Activated CD4-positive, alpha-beta T cell treated with anti-CD3 and anti-CD28 coated beads, Interleukin-2, amount 10 ng/mL, durations not matched to agents 7 days and 5 days (primary cell): ENCODE results near the gene PGGT1B. TPM values are rescaled to one million over a fixed set of nuclear protein-coding genes. Genes with fewer than 3 reads are reported as not detected.

ENCODE experiments used
- CTCF ChIA-PET: fragments of 350-600 bp; sonication (Branson Sonifier 250); formaldehyde crosslinking; loops from one replicate; lab custom pipeline; 2021; ENCODE audit warnings: antibody characterized with exemption; lab: Charles Lee
- POLR2A ChIA-PET: fragments of 350-600 bp; sonication (Branson Sonifier 250); formaldehyde crosslinking; loops from one replicate; lab custom pipeline; 2021; ENCODE audit warnings: antibody characterized with exemption; lab: Charles Lee
- DNase-seq: peaks from one replicate; pipeline ENCODE4 v3.0.0-alpha.2; 2020
- H3K27ac Mint-ChIP-seq: one replicate; pipeline ENCODE4 v1.8.0; 2021; ENCODE audit warnings: mild to moderate bottlenecking, moderate library complexity, mixed read lengths
- H3K27me3 Mint-ChIP-seq: one replicate; pipeline ENCODE4 v1.8.0; 2021; ENCODE audit warnings: mixed read lengths
- H3K36me3 Mint-ChIP-seq: one replicate; pipeline ENCODE4 v1.8.0; 2021; ENCODE audit warnings: low read depth, mixed read lengths
- H3K4me1 Mint-ChIP-seq: one replicate; pipeline ENCODE4 v1.8.0; 2021; ENCODE audit warnings: mixed read lengths
- H3K4me3 Mint-ChIP-seq: one replicate; pipeline ENCODE4 v1.8.0; 2021; ENCODE audit warnings: mild to moderate bottlenecking, moderate library complexity, mixed read lengths
- H3K9me3 Mint-ChIP-seq: one replicate; pipeline ENCODE4 v1.8.0; 2021; ENCODE audit warnings: mixed read lengths
- total RNA-seq, 2 experiments: library from RNA; stranded (reverse); gene quantifications; one replicate each; pipeline ENCODE4 v1.2.3, GENCODE V29; 2021

PGGT1B gene
- total RNA-seq, 2 experiments from 2014 or later = 43.6 to 44.5 TPM

DNA sequence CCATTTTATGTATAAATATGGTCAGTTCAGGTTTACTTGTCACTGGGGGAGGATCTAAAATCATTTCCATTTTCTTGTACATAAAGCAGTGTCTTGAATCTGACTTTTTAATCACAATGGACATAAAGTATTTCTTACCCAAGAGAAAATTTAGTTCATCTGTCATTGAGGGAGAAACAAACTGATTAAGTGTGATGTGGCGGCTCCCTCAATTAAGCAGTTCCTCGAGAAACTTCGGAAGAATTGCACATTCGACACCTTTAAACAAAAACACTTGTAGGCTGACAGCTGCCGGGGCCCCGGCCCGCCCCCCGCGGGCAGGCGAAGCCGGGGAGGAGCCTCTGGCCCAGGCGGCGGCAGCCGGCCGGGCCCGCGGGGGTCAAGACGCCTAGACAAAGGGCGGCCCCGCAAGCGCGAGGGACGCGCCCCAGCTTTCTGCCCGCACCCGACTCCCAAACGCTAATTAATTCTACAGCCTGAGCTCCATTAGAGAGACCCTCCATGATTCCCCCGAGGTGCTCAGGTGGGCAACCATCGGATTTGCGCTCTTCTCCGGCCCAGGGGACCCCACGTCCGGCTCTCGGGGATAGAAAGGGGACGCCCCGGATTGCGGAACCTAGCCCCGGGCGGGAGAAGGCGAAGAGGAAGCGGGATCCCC, 93.7 kb downstream of the PGGT1B start:
- Mint-ChIP-seq H3K27ac (no peak overlapping the region), H3K9me3 (peaks cover 16% of the 10 kb centered on the region), H3K36me3 (peaks cover 3% of the 10 kb centered on the region), H3K4me3 (peak overlapping the region; percentile 76), H3K27me3 (peaks cover 59% of the 10 kb centered on the region), H3K4me1 (peaks cover 15% of the 10 kb centered on the region)
- ChIA-PET POLR2A (no interaction called here), CTCF (interaction anchor here (1.3 kb wide), 1 partner anchor 386 kb away, joined by 3 read pairs; no protein-coding TSS in a partner anchor)
- DNase-seq = no peak

DNA sequence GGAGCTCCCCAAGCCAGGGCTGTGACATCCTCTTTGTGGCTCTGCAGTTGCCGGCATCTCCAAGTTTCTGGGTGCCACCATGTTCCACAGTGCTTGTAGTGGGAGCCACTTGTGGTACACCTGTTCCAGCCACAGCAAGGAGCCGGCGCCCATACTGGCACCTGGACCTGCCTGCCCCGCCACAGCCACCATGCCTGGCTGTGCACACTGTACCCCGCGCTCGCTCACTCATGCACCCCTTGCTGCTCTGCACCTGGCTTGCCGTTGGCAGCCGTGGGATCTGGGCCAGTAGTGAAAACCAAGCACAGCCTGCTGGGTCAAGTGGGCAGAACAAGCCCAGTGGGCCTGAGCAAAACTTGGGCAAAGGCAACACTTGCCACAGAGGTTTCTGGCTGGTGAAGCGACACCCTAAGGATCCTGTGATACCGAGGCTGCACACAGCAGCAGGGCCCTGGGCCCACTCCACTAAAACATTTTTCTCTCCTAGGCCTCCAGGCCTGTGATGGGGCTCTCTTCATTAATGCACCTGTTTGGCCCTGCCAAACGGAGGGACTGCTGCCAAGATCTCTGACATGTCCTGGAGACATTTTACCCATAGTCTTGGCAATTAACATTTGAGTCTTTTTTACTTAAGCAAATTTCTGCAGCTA, 95.8 kb downstream of the PGGT1B start:
- no peak overlapping the region for H3K27ac Mint-ChIP-seq
- peaks cover 3% of the 10 kb centered on the region for H3K36me3 Mint-ChIP-seq
- POLR2A ChIA-PET = no interaction called here
- CTCF ChIA-PET = interaction anchor here (1.1 kb wide), 1 partner anchor 14 kb away, joined by 5 read pairs; no protein-coding TSS in a partner anchor
- peaks cover 49% of the 10 kb centered on the region for H3K27me3 Mint-ChIP-seq
- H3K4me1 Mint-ChIP-seq = peaks cover 15% of the 10 kb centered on the region
- H3K9me3 Mint-ChIP-seq = peaks cover 16% of the 10 kb centered on the region
- no peak for DNase-seq
- H3K4me3 Mint-ChIP-seq = no peak overlapping the region

DNA sequence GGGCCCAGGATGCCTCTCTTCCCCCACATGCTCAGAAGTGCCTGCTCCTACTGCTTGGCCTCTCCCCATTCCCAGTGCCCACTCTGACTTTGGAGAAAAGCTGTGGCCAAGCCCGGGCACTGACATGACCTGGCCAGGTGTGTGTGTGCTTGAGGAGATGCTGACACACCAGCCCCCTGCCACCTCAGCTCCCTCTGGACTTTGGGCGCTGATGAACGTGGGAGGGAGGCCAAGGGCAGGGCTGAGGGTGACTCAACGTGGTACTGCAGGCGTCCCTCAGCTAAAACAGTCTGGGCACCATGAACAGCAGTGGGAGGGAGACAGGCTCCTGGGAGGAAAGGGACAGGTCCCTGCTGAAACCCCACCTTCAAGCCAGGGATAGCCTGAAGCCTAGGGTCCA, 96.9 kb downstream of the PGGT1B start:
- no peak overlapping the region for H3K27ac Mint-ChIP-seq
- H3K36me3 Mint-ChIP-seq = peaks cover 3% of the 10 kb centered on the region
- ChIA-PET CTCF (interaction anchor here (0.7 kb wide), 1 partner anchor 19 kb away, joined by 3 read pairs; no protein-coding TSS in a partner anchor), POLR2A (interaction anchor here (0.5 kb wide), 1 partner anchor 9 kb away, joined by 6 read pairs; no protein-coding TSS in a partner anchor)
- peaks cover 43% of the 10 kb centered on the region for H3K27me3 Mint-ChIP-seq
- H3K9me3 Mint-ChIP-seq = peaks cover 16% of the 10 kb centered on the region
- DNase-seq = no peak
- H3K4me1 Mint-ChIP-seq = peaks cover 10% of the 10 kb centered on the region
- no peak overlapping the region for H3K4me3 Mint-ChIP-seq

DNA sequence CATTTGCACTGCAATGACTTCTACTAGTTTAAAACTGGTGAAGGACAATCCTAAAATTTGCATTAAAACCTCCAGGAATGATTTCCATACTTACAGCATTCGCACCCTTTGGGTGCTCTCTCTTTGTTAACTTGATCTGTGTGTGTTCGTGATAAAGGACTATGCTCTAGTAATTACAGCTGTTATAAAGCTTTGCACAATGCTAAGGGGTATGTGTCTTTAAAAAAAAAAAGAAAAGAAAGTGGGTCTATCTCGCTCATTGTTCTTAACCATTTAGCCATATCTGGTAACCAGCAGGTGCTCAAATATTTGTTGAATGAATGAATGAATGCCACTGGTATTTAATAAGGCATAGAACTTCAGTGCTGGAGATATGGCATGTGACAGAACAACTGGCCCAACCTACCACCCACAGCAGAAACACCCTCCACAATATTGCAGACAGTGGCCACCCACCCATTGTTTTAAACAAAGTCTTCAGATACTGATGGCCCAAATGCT, 101.7 kb downstream of the PGGT1B start:
- POLR2A ChIA-PET = no interaction called here
- H3K4me3 Mint-ChIP-seq = no peak overlapping the region
- no peak for DNase-seq
- H3K27ac Mint-ChIP-seq = no peak overlapping the region
- no peaks in the 10 kb centered on the region for H3K4me1 Mint-ChIP-seq
- H3K36me3 Mint-ChIP-seq = no peaks in the 10 kb centered on the region
- CTCF ChIA-PET = no interaction called here
- peaks cover 3% of the 10 kb centered on the region for H3K9me3 Mint-ChIP-seq
- peaks cover 39% of the 10 kb centered on the region for H3K27me3 Mint-ChIP-seq

Other genes starting within 250 kb of the PGGT1B start
- gene TRIM36, start 93.0 kb downstream of the PGGT1B start, total RNA-seq = not detected
- gene CCDC112, start 33.8 kb upstream of the PGGT1B start, total RNA-seq = 1 to 10 TPM; 2.1 to 2.6 TPM